Loucy (cell line): Measurements from ENCODE around the gene KRIT1.

Experiments
- CTCF ChIP-seq: fragments of 200-600 bp; sonication (generic); conservative IDR thresholded peaks from 2 replicates; pipeline ENCODE4 v1.5.1; 2014; ENCODE audit warnings: mild to moderate bottlenecking, antibody characterized with exemption, low read length
- EZH2phosphoT487 ChIP-seq: fragments of 200-600 bp; IDR thresholded peaks from 2 replicates; pipeline ENCODE4 v1.6.1; 2018; ENCODE audit warnings: antibody characterized with exemption, mild to moderate bottlenecking, moderate library complexity, borderline replicate concordance

GRCh38 chr7:92279396-92280031, 33.8 kb upstream of the KRIT1 start:
- TF ChIP-seq CTCF (no peak), EZH2phosphoT487 (no peak)
